Activated CD4-positive, alpha-beta T cell treated with anti-CD3 and anti-CD28 coated beads, Interleukin-2, amount 10 ng/mL, durations not matched to agents 24 days and 14 days (primary cell): ENCODE results near the gene OR1L1. TPM values are rescaled to one million over a fixed set of nuclear protein-coding genes. Genes with fewer than 3 reads are reported as not detected.
A peak's percentile ranks its signal among the peaks of the same experiment; 100 is the strongest.

ENCODE experiments used
- DNase-seq: peaks from one replicate; pipeline ENCODE4 v3.0.0; 2022
- H3K27ac Mint-ChIP-seq: one replicate; pipeline ENCODE4 v1.8.0; 2022; ENCODE audit warnings: mild to moderate bottlenecking, mixed read lengths
- H3K27me3 Mint-ChIP-seq: one replicate; pipeline ENCODE4 v1.8.0; 2022; ENCODE audit warnings: mixed read lengths
- H3K36me3 Mint-ChIP-seq: one replicate; pipeline ENCODE4 v1.8.0; 2022; ENCODE audit warnings: low read depth, mild to moderate bottlenecking, mixed read lengths
- H3K4me1 Mint-ChIP-seq: one replicate; pipeline ENCODE4 v1.8.0; 2021; ENCODE audit warnings: mixed read lengths
- H3K4me3 Mint-ChIP-seq: one replicate; pipeline ENCODE4 v1.8.0; 2022; ENCODE audit warnings: mild to moderate bottlenecking, moderate library complexity, mixed read lengths
- H3K9me3 Mint-ChIP-seq: one replicate; pipeline ENCODE4 v1.8.0; 2021; ENCODE audit warnings: mixed read lengths
- intact Hi-C: fragments of 100-400 bp; cut with micrococcal nuclease; formaldehyde crosslinking; loops from one replicate; pipeline ENCODE4 v1.15.1; 2023
- total RNA-seq: library from RNA; stranded (reverse); gene quantifications from 2 replicates; pipeline ENCODE4 v1.2.3, GENCODE V29; 2022

The OR1L1 gene, protein sequence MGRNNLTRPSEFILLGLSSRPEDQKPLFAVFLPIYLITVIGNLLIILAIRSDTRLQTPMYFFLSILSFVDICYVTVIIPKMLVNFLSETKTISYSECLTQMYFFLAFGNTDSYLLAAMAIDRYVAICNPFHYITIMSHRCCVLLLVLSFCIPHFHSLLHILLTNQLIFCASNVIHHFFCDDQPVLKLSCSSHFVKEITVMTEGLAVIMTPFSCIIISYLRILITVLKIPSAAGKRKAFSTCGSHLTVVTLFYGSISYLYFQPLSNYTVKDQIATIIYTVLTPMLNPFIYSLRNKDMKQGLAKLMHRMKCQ
- not detected in 2 replicates for total RNA-seq

GRCh38 chr9:122661416-122661815, at the start of gene OR1L1:
TSS of gene OR1L1 (plus strand) at chr9:122661716. CDS start at chr9:122661716, 0 bp downstream.
- DNase-seq: no peak
- intact Hi-C loops: no loop called here
- H3K27me3 Mint-ChIP-seq: peaks cover 1% of the 10 kb centered on the region
- H3K4me1 Mint-ChIP-seq: no peaks in the 10 kb centered on the region
- no peaks in the 10 kb centered on the region for H3K36me3 Mint-ChIP-seq
- H3K4me3 Mint-ChIP-seq: no peak within 1 kb of the TSS
- no peak within 1 kb of the TSS for H3K27ac Mint-ChIP-seq
- no peaks in the 10 kb centered on the region for H3K9me3 Mint-ChIP-seq

DNA sequence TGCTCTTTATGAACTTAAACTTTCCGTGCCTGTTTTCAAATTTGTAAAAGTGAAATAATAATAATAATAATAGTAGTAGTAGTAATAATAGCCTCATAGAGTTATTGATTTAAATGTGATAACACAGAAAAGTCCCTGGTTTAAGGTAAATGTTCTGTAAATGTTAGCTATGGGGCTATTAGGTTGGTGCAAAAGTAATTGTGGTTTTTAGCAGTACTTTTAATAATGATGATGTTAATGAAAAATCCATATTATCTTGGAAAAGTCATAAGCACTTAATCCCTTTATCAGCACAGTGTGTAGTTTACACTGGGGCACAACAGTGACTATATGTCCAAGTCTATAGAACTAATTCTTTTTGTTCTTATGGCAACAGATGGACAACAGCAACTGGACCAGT, 47.2 kb upstream of the OR1L1 start, which contains the start of gene OR1Q1:
Gene OR1Q1, plus strand, starts transcription at position 377 of the 400 bp plus-strand sequence. Its CDS starts 0 bp downstream, at position 377.
- H3K27me3 Mint-ChIP-seq: no peaks in the 10 kb centered on the region
- no peaks in the 10 kb centered on the region for H3K36me3 Mint-ChIP-seq
- no peak for DNase-seq
- H3K27ac Mint-ChIP-seq: no peak within 1 kb of the TSS
- intact Hi-C loops: no loop called here
- H3K4me3 Mint-ChIP-seq: no peak within 1 kb of the TSS
- no peaks in the 10 kb centered on the region for H3K4me1 Mint-ChIP-seq
- no peaks in the 10 kb centered on the region for H3K9me3 Mint-ChIP-seq

DNA sequence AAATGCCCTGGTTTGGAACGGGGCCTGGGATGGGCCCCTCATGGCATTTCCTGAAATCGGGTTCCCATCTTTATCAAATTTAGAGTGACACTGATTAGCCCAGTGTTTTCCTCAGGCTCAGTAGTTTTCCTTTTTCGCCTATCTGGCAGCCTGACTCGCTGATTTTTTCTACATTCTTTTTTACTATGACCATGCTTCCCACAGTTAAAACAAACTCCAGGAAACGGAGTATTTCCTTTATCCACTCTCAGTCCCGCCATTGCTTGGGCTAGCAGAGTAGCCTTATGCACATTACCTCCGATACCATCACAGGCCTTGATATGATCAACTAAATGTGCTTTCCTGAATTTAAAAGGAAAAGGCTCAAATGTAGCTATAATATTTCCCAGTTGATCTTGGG, 41.5 kb upstream of the OR1L1 start:
- no peaks in the 10 kb centered on the region for H3K27me3 Mint-ChIP-seq
- no peak overlapping the region for H3K4me3 Mint-ChIP-seq
- intact Hi-C loops: no loop called here

GRCh38 chr9:122642226-122642625, 19.3 kb upstream of the OR1L1 start:
- intact Hi-C loops: no loop called here
- H3K27ac Mint-ChIP-seq: no peak overlapping the region
- no peaks in the 10 kb centered on the region for H3K9me3 Mint-ChIP-seq
- no peaks in the 10 kb centered on the region for H3K36me3 Mint-ChIP-seq
- no peaks in the 10 kb centered on the region for H3K4me1 Mint-ChIP-seq
- H3K4me3 Mint-ChIP-seq: no peak overlapping the region
- peaks cover under 1% of the 10 kb centered on the region for H3K27me3 Mint-ChIP-seq
- peak; percentile 49 for DNase-seq

More for the DNA sequence above, 41.5 kb upstream of the OR1L1 start:
- Mint-ChIP-seq H3K9me3 (no peaks in the 10 kb centered on the region), H3K4me1 (no peaks in the 10 kb centered on the region), H3K27ac (no peak overlapping the region), H3K36me3 (no peaks in the 10 kb centered on the region)
- DNase-seq: no peak

GRCh38 chr9:122656378-122656777, 5.1 kb upstream of the OR1L1 start:
- Mint-ChIP-seq H3K4me3 (no peak overlapping the region), H3K4me1 (no peaks in the 10 kb centered on the region), H3K27me3 (peaks cover 3% of the 10 kb centered on the region), H3K9me3 (no peaks in the 10 kb centered on the region), H3K27ac (no peak overlapping the region), H3K36me3 (no peaks in the 10 kb centered on the region)
- no peak for DNase-seq
- intact Hi-C loops: no loop called here

DNA sequence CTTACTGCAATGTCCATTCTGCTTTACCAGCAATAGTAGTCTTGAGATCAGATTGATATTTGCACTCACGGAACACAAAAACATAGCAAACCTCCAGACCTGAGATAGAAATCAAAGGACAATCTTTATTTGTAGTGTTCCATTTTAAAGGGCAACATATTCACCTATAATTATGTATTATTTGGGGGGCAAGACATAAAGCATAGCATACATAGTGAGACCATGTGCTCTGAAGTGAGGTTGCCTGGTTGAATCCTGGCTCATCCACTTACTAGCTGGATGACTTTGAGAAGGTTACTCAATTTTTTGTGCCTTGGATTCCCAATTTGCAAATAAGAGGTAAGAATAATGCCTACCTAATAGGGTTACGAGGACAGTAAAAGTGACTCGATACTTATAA, 4.0 kb upstream of the OR1L1 start, which contains the start of gene OR1B1:
Gene OR1B1, minus strand, starts transcription at position 101 of the 400 bp plus-strand sequence.
- intact Hi-C loops: no loop called here
- no peak within 1 kb of the TSS for H3K4me3 Mint-ChIP-seq
- no peak for DNase-seq
- peaks cover 3% of the 10 kb centered on the region for H3K27me3 Mint-ChIP-seq
- no peaks in the 10 kb centered on the region for H3K36me3 Mint-ChIP-seq
- H3K4me1 Mint-ChIP-seq: no peaks in the 10 kb centered on the region
- H3K27ac Mint-ChIP-seq: no peak within 1 kb of the TSS
- H3K9me3 Mint-ChIP-seq: no peaks in the 10 kb centered on the region

DNA sequence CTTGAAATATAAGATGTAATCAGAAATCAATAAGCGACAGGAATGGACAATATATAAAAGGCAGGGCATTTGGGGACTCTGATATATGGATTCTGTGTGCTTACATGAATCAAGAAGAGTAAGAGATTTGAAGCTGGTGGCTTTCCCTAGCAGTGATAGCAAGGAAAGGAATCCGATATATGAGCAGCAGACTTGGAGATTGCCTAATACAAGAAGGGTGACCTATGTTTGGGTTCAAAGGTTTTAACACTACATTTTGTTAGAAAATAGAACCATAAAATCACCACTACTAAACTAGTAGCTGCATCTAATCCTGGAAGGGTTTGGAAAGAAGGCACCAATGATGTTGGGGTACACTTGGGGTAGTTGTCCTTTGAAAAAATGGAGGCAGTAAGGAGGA, 11.0 kb downstream of the OR1L1 start:
- no peak overlapping the region for H3K27ac Mint-ChIP-seq
- no peak overlapping the region for H3K4me3 Mint-ChIP-seq
- no peak for DNase-seq
- no peaks in the 10 kb centered on the region for H3K4me1 Mint-ChIP-seq
- intact Hi-C loops: no loop called here
- H3K27me3 Mint-ChIP-seq: no peaks in the 10 kb centered on the region
- peaks cover 4% of the 10 kb centered on the region for H3K9me3 Mint-ChIP-seq
- no peaks in the 10 kb centered on the region for H3K36me3 Mint-ChIP-seq

DNA sequence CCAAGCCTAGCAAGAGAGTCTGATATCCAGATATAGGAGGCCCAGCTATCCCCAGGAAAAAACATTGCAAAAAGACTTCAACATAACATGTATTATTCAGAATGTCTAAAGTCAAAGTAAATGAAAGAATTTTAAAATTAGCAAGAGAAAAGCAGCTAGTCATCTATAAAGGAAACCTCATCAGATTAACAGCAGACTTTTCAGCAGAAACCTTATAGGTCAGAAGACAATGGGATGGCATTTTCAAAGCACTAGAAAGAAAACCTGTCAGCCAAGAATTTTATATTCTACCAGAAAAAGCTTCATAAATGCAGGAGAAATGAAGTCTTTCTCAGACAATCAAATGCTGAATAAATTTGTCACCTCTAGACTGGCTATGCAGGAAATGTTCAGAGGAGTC, 23.3 kb downstream of the OR1L1 start:
- no peak for DNase-seq
- Mint-ChIP-seq H3K27ac (no peak overlapping the region), H3K4me3 (no peak overlapping the region), H3K27me3 (no peaks in the 10 kb centered on the region), H3K4me1 (no peaks in the 10 kb centered on the region), H3K9me3 (peaks cover 16% of the 10 kb centered on the region), H3K36me3 (no peaks in the 10 kb centered on the region)
- intact Hi-C loops: no loop called here

DNA sequence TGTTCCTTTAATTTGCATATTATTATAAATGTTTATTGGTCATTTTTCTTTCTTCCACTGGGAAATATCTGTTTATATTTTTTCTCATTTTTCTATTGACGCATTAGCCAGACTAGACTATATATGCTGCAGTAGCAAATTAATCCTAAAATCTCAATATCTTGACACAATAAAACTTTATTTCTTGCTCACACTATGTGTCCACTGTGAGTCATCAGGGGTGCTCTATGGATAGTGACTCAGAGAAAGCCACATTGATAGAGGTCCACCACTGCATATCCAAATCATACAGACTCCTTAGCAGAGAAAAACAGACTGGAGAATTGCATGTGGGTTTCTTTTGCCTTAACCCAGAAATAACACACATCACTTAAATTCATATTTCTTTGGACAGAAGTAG, 34.2 kb downstream of the OR1L1 start:
- DNase-seq: no peak
- Mint-ChIP-seq H3K4me1 (no peaks in the 10 kb centered on the region), H3K4me3 (no peak overlapping the region), H3K27me3 (no peaks in the 10 kb centered on the region), H3K9me3 (peaks cover 5% of the 10 kb centered on the region), H3K27ac (no peak overlapping the region), H3K36me3 (no peaks in the 10 kb centered on the region)
- intact Hi-C loops: no loop called here

Other genes with a start within 250 kb of the OR1L1 start
- gene OR1J1, start 183.8 kb upstream of the OR1L1 start, total RNA-seq: not detected in 2 replicates
- gene OR1J2, start 150.9 kb upstream of the OR1L1 start, total RNA-seq: not detected in 2 replicates
- 0.21 TPM in 1 of 2 replicates, not detected in the other for gene OR1J4, start 142.6 kb upstream of the OR1L1 start, total RNA-seq
- not detected in 2 replicates for gene OR1N1, start 134.4 kb upstream of the OR1L1 start, total RNA-seq
- gene OR1N2, start 108.6 kb upstream of the OR1L1 start, total RNA-seq: not detected in 2 replicates
- not detected in 2 replicates for gene OR1L8, start 78.3 kb upstream of the OR1L1 start, total RNA-seq
- not detected in 2 replicates for gene OR1Q1, start 47.0 kb upstream of the OR1L1 start, total RNA-seq
- not detected in 2 replicates for gene OR1B1, start 4.1 kb upstream of the OR1L1 start, total RNA-seq
- gene OR1L3, start 13.4 kb downstream of the OR1L1 start, total RNA-seq: not detected in 2 replicates
- gene OR1L4, start 62.3 kb downstream of the OR1L1 start, total RNA-seq: not detected in 2 replicates
- gene OR1L6, start 80.6 kb downstream of the OR1L1 start, total RNA-seq: not detected in 2 replicates
- not detected in 2 replicates for gene OR5C1, start 127.2 kb downstream of the OR1L1 start, total RNA-seq
- not detected in 2 replicates for gene OR1K1, start 138.4 kb downstream of the OR1L1 start, total RNA-seq
- gene PDCL, start 166.9 kb downstream of the OR1L1 start, total RNA-seq: 21.1 TPM in 2 replicates
- gene RC3H2, start 243.6 kb downstream of the OR1L1 start, total RNA-seq: 39.7 and 40.2 TPM in 2 replicates